NOMO-1 (cell line): Measurements from ENCODE around the gene TCOF1.

Source experiments
- DNase-seq, 2 experiments: peaks; one replicate each; lab custom pipeline; 2025; ENCODE audit not compliant: unreplicated experiment in 2 of 2; lab: John Stamatoyannopoulos, UW

The TCOF1 gene

DNA sequence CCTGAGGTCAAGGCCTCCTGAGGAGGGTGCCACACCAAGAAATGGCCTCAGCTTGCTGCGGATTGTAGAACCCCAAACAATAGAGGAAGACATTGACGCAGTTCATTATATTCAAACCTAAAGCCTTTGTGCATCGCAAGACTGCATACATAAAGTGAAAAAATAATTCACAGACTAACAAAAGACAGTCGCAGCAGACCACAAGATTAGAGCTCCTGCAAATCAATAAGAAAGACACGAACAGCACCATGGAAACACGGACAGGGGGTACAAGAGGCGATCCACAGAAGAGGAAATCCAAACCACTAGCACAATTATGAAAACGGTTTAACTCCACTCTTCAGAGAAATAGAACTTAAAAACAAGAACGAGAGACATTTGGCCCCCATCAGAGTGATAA is 10.0 kb upstream of the TCOF1 start:
- DNase-seq: peak; percentile 22 to 46

DNA sequence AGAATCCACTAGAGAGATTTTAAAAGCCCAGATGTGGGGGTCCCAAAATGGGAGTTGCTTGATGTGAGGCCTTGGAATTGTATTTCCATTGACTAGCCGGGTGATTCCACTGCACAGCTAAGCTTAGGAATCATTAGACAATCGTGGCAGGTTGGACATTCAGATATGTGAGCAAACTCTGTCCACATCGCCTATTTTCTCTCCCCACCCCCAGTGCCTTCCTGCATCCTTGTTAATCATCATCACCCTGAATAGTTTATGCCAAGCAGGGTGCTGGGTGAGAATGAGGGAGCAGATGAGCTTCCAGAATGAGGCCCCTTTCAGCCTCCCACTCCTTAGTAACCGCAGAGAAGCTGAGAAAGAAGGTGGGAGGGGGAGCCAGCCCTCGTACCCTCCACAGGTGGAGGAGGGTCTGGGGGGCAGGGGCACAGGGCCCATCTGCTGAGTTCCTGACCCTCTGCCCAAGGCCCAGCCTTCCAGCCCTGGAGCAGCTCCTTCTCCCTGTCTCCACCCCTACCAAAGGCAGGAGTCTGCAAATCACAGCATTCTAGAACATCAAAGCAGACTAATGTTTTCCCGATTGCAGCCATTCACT is 7.7 kb upstream of the TCOF1 start:
- DNase-seq: no peak

DNA sequence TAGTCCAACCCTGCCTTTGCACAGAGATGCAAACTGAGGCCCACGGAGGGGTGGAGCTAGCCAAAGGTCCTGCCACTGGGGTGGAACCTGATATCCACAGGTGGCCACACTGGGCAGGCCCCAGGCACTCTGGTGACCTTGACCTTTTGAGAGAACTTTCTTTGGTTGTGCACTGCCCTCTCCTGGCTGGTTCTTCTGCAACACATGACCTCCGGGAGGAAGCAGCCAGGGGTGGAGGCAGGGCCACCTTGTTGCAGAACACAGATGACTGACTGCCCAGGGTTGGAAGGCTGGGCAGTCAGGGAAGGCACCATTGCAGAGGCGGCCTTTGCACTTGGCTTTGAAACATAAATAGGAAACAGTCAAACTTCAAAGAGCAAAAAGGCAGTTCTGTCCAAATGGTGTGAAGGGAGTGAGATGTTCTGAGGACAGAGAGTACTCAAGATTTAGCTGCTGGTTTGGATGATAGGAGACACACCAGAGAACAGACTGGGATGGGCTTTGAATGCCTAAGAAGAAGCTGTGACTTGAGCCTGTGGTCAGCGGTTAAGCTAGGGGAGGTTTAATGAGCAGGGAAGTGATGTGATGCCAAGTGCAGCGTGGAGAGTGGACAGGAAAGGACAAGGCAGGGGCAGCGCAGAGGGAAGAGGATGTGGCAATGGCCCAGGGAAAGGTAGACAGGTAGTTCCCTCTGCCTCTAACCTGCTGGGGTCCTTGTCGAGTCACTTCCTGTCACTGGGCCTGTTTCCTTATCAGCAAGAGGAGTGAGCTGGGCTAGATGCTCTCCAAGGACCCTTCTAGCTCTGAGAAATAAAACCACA is 6.8 kb upstream of the TCOF1 start:
- peak; percentile 33 to 82 for DNase-seq

DNA sequence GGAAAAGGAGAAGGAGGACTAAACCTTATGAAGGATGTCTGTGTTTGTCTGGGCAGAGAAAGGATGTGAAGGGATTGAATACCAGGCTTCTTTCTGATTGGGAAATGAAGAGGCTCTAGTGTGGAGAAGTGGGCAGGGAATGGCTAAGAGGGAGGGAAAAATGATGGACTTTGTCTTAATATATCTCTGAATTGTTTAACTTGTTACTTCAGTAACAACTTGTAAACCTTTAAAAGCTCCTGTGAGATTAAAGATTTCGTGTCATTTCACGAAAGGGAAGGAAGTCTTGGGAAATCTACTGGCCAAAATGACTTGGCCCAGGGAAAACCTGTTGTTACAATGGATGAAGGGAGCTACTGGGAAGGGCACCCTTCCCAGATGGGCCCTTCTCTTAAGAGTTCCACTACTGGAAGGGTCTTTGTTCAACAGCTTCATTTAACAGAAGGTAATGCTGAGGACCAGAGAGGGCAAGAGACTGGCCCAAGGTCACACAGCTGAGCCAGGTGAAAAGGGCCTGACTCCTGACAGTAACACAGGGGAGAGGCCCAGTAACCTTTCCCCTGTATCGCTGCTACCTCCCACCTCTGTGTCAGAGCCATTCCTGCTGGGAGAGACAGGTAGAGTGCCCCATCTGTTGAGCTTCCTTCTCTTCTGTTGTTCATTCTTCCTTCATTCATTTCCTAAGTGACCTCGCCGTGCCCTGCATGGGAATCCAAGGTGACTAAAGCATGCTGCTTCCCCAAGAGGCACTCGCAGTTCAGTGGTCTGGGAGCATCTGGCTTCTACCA is 5.1 kb upstream of the TCOF1 start:
- DNase-seq: no peak

DNA sequence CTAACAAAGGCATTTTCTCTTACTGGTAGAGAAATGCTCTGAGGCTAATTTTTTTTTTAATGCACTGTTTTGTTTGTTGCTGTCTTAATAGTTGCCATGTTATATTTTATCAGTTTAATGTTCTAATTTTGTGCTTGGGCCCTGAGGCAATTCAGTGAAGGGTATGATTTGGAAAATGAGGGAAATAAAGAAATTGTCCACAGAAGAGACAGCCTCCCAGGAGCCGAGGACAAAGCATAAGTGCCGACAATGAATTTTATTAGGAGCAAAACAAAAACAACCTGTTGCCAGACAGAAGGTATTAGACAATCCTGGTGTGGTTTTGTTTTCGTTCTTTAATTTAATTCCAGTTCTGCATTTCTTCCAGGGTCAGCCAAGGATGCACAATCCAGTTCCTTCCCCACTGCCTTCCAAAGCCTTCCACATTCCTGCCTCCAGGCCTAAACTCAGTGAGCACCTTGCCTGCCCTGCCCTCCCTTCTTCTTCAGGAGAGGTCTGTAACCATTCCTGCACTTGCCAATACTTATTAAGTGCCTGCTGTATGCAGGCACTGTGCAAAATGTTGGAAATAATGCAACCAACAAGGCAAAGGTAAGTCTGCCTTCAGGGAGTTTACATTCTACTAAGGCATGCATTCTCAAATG is 4.3 kb upstream of the TCOF1 start:
- DNase-seq: no peak

DNA sequence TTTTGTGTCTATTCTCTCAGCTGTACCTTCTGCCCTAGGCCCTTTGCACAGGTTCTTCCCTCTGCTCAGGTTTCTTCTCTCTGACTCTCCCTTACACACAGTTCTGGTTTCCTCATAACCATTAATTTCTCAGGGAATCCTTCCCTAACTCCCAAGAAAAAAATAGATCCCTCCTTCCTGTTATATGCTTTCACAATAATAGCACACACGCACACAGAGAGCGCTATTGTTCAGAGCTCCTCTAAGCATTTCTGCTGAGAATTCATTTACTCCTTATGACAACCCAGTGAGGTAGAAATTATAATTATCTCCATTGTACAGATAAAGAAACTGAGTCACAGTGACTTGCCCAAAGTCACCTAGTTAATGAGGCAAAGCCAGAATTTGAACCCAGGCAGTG is 1.7 kb upstream of the TCOF1 start:
- no peak for DNase-seq

DNA sequence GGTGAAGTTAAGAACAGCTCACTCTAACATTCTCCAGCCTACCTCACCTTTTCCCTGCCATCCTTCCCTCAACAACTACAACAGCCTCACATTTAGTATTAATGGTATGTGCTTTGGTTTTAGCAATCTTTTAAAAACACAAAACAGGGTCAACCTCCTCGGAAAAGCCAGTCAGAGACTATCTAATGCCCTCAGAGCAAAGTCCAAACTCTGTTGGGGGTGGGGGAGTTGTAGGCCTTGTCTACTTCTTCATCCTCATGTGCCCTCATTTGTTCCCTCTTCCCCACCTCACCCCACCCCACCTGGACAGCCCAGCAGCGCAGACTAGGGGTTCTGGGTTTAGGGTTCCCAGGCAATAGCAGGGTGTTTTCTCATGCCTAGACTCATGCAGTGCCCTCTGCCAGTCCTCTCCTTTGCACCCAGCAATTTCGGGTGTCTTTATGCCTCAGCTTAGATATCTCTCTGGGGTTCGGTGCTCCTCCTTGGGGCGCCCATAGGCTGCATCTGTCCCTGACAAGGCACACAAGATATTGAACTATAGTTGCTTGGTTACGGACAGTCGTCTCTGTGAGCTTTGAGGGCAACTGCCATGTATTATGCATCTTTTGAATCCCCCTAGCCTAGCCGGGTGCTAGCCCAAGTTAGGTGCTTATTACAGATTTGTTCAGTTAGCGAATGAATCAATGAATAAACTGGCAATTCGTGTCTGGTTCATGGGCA is 762 bp upstream of the TCOF1 start:
- no peak for DNase-seq

DNA sequence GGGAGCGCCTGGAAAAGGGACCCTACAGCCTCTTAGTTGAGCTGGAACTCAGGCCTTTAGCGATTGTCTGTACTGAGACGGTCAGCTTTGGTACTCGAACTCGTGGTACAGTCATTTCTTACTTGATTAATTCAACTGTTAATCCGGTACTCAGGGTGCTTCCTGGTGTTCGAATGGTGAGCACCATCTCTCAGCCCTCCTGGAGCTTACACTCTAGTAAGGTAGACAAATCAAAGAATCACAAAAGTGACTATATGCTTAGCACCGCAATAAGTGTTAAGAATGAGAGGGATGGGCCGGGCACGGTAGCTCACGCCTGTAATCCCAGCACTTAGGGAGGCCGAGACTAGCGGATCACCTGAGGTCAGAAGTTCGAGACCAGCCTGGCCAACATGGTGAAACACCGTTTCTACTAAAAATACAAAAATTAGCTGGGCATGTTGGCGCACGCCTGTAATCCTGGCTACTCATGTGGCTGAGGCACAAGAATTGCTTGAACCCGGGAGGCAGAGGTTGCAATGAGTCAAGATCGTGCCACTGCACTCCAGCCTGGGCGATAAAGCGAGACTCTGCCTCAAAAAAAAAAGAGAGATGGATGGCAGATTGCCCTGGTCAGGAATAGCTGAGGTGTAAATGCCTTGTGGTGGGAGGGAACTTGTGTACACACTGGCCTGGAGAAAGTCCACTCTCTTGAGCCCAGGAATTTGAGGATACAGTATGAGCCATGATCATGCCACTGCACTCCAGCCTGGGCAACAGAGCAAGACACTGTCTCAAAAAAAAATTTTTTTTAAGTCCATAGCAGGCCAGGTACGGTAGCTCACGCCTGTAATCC is 981 bp downstream of the TCOF1 start:
- no peak for DNase-seq

DNA sequence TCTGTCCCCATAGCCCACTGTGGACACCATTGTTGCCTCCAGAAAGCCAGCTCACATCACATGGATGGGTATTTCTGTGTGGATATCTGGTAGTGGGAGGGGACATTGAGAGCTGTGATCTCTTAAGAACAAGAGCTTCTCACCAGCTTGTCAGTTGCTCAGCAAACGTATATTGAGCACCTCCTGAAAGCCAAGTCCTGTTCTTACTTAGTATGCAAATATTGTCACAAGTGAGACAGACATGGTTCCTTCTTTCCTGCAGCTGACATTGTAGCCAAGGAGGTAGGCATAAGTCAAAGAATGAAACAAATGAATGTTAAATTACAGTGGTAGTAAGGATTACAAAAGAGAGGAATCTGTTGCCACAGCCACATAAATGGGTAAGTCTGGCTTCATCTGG is 3.8 kb downstream of the TCOF1 start:
- DNase-seq: no peak

DNA sequence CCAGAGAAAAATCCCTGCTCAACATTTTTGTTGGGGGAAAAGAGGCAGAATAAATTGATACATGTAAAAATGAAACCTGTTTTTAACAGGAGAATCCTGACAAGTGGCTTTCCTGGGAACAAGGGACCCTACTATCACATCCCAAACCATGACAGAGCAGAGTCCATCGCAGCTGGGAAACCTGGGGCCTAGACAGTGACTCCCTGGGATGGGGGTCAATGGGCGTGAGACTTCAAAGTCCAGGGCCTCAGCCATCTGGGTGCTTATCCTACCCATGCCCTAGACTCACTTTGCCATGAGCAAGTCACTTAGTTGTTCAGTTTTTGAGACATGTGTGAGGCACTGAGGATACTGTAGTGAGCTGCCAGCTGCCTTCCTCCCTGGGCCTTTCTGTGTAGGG is 5.7 kb downstream of the TCOF1 start:
- no peak for DNase-seq

DNA sequence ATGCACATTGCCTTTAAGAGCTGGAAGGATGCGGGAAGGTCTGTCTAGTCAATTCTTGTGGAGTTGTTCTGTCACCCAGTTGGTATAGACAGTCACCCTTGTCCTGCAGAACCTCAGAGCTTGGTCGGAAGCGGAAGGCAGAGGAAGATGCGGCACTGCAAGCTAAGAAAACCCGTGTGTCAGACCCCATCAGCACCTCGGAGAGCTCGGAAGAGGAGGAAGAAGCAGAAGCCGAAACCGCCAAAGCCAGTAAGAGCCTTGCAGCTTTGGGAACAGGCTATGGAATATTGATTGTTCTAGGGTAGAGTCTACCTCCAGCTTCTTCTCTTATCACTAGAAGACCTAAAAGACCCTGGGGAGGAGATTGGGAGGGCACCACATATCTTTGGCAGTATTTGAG is 6.5 kb downstream of the TCOF1 start:
- DNase-seq: no peak

DNA sequence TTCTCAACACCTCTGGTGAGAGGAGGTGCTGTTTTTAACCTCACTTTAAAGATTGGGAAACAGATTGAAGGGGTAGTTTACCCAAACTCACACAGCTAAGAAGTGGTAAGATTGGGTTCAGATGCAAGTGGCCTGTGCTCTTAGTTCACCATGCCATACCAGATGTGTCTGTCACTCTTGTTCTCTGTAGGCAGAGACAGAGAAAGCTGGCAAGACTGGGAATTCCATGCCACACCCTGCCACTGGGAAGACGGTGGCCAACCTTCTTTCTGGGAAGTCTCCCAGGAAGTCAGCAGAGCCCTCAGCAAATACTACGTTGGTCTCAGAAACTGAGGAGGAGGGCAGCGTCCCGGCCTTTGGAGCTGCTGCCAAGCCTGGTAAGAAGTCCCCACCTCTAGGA is 11.0 kb downstream of the TCOF1 start:
- DNase-seq: no peak

DNA sequence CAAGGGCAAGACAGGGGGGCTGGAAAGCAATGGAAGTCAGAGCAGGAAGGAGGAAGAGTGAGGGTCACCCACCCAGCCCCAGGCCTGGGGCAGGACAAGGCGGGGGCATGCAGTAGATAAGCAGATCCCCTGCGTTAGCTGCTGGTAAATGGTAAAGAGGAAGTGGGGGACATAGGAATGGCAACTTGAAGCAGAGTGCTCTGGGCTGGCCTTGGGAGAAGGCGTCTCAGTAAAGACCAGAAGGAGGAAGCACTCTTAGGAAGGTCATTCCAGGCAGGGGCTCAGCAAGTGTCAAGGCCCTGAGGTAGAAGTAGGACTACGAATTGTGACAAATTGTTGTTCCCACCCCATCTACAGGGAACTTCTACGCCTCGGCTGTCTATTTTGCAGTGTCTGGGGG is 15.1 kb downstream of the TCOF1 start:
- no peak for DNase-seq

DNA sequence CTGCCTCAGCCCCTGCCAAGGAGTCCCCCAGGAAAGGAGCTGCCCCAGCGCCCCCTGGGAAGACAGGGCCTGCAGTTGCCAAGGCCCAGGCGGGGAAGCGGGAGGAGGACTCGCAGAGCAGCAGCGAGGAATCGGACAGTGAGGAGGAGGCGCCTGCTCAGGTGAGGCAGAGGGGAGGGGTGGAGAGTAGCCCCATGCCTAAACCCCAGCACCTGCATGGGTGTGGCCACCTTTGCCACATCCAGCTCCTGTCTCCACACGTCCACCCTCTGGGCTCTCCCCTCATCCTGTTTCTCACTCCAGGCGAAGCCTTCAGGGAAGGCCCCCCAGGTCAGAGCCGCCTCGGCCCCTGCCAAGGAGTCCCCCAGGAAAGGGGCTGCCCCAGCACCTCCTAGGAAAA is 17.2 kb downstream of the TCOF1 start:
- DNase-seq: no peak

DNA sequence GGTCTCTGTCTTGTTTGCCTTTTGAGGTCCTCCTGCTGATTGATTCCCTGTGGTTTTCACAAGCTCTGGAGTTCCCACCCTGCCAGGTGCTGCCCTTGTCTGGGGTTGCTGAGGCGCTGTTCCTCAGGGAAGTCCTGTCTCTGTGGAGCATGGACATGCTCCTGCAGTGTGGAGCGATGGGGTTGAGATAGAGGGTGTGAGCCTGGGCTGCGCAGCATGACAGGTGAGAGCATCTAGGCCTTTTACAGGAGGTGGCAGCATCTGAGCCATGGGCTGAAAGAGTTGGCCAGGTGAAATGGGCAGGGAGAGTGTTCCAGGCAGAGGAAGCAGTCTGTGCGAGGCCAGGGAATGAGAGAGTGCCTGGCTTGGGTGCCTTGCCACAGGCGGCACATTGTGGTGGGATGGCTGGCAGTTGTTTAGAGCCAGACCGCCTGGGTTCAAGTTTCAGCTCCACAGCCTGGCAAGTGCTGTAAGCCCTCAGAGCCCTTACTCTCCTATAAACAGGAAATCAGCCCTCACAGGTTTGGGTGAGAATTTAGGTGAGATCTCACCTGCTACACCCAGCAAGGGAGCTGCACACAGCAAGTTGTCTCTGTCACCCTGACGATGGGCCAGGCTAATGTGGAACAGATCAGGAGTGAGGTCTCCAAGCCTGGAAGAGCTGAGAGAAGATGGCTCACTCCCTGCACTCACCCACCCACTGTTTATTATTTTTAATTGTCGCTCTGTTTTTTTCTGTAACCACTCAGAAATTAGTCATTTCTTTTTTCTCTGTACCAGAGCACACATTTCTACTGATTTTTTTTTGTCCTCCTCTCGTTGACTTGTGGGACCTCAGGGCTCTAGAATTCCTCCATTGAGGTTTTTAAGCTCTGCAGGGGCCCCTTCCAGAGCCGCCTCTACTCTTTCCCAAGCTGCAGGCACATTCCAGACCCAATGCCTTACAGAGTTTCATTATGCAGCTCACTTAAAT is 19.6 kb downstream of the TCOF1 start:
- no peak for DNase-seq

DNA sequence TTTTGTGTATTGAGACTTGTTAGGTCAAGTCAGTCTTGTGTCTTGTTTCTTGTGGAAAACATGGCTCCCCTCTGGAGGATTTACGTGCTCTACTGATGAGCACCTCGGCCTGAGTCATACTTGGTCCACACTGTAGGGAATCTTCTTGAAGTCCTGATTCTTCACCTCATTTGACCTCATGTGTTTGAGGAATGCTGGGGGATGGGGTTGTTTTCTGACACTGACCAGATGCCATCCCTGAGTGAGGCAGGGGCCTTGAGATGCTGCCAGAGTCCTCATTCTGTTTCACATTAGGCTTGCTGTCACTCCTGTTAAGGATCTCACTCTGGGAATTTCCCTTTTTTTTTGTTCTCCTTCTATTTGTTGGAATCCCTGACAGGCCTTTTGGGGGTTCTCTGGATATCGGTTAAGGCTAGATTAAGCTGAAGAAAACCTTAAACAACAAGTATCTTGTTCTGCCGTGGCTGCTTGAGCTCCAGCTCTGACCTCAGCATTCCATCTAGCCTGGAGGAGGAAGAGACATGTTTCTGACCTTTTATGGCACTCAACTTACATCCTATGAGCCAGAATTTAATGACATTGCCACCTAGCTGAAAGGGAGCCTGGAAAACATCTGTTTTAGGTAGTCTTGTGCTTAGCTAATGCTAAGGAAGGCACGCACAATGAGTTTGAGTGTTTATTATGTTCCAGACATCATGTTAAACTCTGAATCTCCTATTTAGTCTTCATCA is 20.6 kb downstream of the TCOF1 start:
- no peak for DNase-seq

DNA sequence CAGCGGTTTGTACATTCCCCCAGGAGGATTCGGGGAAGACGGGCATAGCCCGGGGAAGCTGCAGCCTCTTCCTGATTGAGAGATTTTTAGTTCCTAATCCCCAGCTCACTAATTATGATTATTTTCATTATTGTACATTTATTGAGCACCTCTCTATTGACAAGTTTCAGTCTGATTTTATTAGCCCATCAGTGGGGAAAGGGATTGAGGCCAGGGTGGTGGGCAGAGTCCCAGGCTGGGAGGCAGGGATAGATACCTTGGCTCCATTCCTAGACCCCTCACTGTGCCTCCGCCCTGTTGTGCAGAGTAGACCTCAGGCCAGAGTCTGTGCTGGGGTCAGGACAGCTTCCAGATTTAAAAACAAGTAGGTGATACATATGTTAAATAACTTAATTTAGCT is 27.2 kb downstream of the TCOF1 start:
- no peak for DNase-seq
